ENCODE results near the gene NMNAT2.

- no peak for TF ChIP-seq CTCF (IDR thresholded peaks at IDR 0.05 in 4 of 5, conservative IDR thresholded peaks at IDR 0.05 in 1 of 5)
- no peak for TF ChIP-seq POLR2A (IDR thresholded peaks at IDR 0.05)
These were observed 99.1 kb downstream of the NMNAT2 start for GRCh38 chr1:183319051-183319450.
